ENCODE results near the gene ANKS1A.
A peak's percentile ranks its signal among the peaks of the same experiment; 100 is the strongest.

ANKS1A gene

DNA sequence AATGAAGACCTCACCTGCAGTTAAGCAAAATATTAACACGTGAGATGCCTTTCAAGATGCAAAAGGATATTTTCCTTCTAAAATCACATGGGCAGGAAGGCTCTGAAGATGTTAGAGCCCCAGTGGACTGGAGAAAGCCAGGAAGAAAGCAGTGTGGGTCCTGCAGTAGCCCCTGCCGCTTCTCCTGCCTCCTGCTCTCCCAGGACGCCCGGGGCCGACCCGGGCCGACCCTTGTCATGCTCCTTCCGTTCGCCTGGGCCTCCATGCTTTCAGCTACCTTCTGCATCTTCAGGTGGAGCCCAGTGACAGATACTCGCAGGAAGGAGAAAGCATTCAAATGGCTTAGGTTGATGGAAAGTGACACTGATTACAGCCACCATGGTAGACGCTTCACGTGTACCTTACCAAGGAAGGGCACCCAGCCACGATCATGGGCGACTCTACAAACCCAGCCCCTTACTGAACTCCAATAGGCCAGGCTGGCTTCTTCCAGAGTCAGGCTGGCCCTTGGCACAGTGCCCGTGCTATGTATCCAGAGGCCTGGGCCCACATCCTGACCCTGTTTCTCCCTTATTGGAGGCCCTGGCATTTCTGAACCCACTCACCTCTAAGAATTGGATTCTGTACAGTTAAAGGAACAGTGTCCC lies 183.1 kb downstream of the ANKS1A start:
- no peak for DNase-seq (ENCODE audit: low read depth)

GRCh38 chr6:35072698-35073055 lies 183.6 kb downstream of the ANKS1A start:
- DNase-seq (ENCODE audit: low read depth), result no peak

- DNase-seq (ENCODE audit: low read depth), result no peak
Measured at GRCh38 chr6:35073211-35073610, 184.2 kb downstream of the ANKS1A start.

- no peak for DNase-seq (ENCODE audit: low read depth)
Measured at GRCh38 chr6:35073766-35074471, 184.9 kb downstream of the ANKS1A start.

- DNase-seq (ENCODE audit: low read depth), result no peak
Measured at GRCh38 chr6:35076997-35077712, 188.1 kb downstream of the ANKS1A start.

GRCh38 chr6:35077713-35078105 lies 188.7 kb downstream of the ANKS1A start:
- DNase-seq (ENCODE audit: low read depth), result no peak

- DNase-seq (ENCODE audit: low read depth), result no peak
Measured at GRCh38 chr6:35078226-35078850, 189.3 kb downstream of the ANKS1A start.

GRCh38 chr6:35078896-35079295 lies 189.8 kb downstream of the ANKS1A start:
- DNase-seq (ENCODE audit: low read depth), result no peak

GRCh38 chr6:35079311-35080000 lies 190.4 kb downstream of the ANKS1A start:
- no peak for DNase-seq (ENCODE audit: low read depth)

DNA sequence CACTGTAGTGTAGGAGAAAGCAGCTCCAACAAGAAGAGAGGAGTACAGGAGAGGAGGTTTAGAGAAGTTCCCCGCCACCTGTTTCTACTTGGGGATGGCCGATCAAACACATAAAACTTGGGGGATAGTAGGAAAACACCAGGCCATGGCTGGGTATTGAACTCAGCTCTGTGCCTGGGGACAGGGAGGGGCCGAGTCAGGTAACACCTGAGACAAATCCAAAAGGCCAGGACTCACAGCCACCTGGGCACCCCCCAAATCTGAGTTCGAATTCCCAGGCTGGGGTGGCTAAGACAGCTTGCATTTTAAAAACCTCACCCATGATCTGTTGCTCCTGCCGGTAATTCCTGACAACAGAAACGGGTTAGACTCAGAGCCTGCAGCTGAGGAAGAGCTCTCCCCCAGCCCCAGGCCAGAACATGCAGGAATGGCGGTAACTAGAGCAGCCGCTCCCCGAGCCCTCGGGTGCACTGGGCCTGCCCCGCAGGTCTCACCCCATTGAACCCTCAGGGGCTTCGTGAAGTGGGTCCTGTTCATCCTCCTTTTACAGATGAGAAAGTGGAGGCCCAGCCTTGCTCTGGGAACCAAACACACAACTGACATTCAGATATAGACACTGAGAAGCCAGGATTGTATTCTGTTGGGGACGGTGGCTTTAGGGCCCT lies 191.1 kb downstream of the ANKS1A start:
- no peak for DNase-seq (ENCODE audit: low read depth)

DNA sequence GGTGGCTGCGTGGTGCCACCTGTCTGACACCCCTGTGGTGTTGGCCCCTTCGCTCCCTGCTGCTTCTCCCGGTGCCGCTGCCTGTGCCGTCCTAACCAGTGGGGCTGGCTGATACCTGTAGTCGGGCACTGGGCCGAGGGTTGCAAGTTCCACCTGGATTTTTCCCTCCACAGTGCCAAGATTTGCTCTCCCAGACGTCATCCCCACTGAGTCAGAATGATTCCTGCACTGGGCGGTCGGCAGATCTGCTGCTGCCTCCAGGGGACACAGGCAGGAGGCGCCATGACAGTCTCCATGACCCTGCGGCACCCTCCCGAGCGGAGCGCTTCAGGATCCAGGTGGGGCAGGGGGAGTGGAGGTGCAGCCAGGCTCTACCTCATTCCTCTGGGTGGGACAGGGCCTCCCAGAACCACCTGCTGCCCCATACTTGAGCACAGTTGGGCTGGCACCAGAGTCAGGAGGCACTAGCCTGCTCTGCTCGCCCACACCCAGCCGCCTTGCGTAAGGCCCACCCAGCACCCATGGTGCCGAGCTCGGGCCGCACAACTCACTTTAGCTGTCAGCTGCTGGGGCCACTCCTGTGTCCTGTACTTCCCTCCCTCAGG lies 191.9 kb downstream of the ANKS1A start:
- DNase-seq (ENCODE audit: low read depth), result peak; percentile 7

DNA sequence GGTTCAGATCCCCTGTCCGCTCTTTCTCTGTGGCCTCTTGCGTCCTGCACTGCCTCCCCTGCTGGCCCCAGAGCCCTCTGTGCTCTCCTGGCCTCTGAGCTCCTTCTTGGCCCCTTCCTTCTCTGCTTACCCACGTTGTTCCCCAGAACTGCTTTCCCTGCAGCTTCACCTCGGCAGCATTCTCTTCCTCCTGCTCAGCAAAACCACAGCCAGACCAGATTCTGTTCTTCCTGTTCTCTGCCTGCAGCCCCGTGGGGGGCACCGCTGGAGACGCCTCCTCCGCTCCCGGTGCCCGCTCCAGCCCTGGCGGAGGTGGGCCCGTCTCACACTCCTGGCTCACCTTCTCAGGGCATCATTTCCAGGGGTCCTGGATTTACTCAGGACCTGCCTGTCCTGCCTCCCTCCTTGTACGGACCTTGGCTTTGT lies 192.4 kb downstream of the ANKS1A start:
- DNase-seq (ENCODE audit: low read depth), result peak; percentile 82

GRCh38 chr6:35082046-35082732 lies 193.1 kb downstream of the ANKS1A start:
- no peak for DNase-seq (ENCODE audit: low read depth)

GRCh38 chr6:35082733-35083403 lies 193.8 kb downstream of the ANKS1A start:
- DNase-seq (ENCODE audit: low read depth), result no peak

- DNase-seq (ENCODE audit: low read depth), result no peak
Measured at GRCh38 chr6:35083507-35083906, 194.5 kb downstream of the ANKS1A start.

GRCh38 chr6:35084041-35084491 lies 195.0 kb downstream of the ANKS1A start:
- no peak for DNase-seq (ENCODE audit: low read depth)

- DNase-seq (ENCODE audit: low read depth), result no peak
Measured at GRCh38 chr6:35084511-35085203, 195.6 kb downstream of the ANKS1A start.

GRCh38 chr6:35085359-35086281 lies 196.6 kb downstream of the ANKS1A start:
- no peak for DNase-seq (ENCODE audit: low read depth)
